Measurements from ENCODE around the gene GIMAP4. TPM values are rescaled to one million over a fixed set of nuclear protein-coding genes. Genes with fewer than 3 reads are reported as not detected.

The GIMAP4 gene
- total RNA-seq, 1 experiment from 2014 or later: not detected

GRCh38 chr7:150560486-150560885 lies 6.7 kb upstream of the GIMAP4 start:
- BruUV-seq (replicated peaks): no TSS peak
- no peak for TF ChIP-seq CTCF (IDR thresholded peaks at IDR 0.05; ENCODE audit: unreplicated experiment)
- no peaks in the 10 kb centered on the region for H3K36me3 Mint-ChIP-seq (ENCODE audit: insufficient read depth, unreplicated experiment)
- intact Hi-C loops (cut with micrococcal nuclease; ENCODE audit: unreplicated experiment): no loop called here
- H3K27ac Mint-ChIP-seq (ENCODE audit: unreplicated experiment): no peak overlapping the region
- peaks cover 7% of the 10 kb centered on the region for H3K9me3 Mint-ChIP-seq (ENCODE audit: low read depth, unreplicated experiment)
- H3K4me3 Mint-ChIP-seq (ENCODE audit: low read depth, unreplicated experiment): no peak overlapping the region
- peaks cover 8% of the 10 kb centered on the region for H3K27me3 Mint-ChIP-seq (ENCODE audit: unreplicated experiment)
- CTCF ChIA-PET: no interaction called here
- no peak for DNase-seq
- H3K4me1 Mint-ChIP-seq (ENCODE audit: low read depth, unreplicated experiment): no peaks in the 10 kb centered on the region

- peaks cover 7% of the 10 kb centered on the region for H3K9me3 Mint-ChIP-seq (ENCODE audit: low read depth, unreplicated experiment)
Measured at GRCh38 chr7:150562919-150563318, 4.3 kb upstream of the GIMAP4 start.

GRCh38 chr7:150564006-150564405 lies 3.2 kb upstream of the GIMAP4 start:
- no TSS peak for BruUV-seq (replicated peaks)
- peaks cover 7% of the 10 kb centered on the region for H3K9me3 Mint-ChIP-seq (ENCODE audit: low read depth, unreplicated experiment)
- TF ChIP-seq CTCF (IDR thresholded peaks at IDR 0.05; ENCODE audit: unreplicated experiment): no peak
- H3K36me3 Mint-ChIP-seq (ENCODE audit: insufficient read depth, unreplicated experiment): no peaks in the 10 kb centered on the region
- no peak overlapping the region for H3K4me3 Mint-ChIP-seq (ENCODE audit: low read depth, unreplicated experiment)
- CTCF ChIA-PET: no interaction called here
- no peaks in the 10 kb centered on the region for H3K4me1 Mint-ChIP-seq (ENCODE audit: low read depth, unreplicated experiment)
- no peak for DNase-seq
- no peak overlapping the region for H3K27ac Mint-ChIP-seq (ENCODE audit: unreplicated experiment)
- intact Hi-C loops (cut with micrococcal nuclease; ENCODE audit: unreplicated experiment): no loop called here
- H3K27me3 Mint-ChIP-seq (ENCODE audit: unreplicated experiment): peaks cover 8% of the 10 kb centered on the region

More at GRCh38 chr7:150562919-150563318, 4.3 kb upstream of the GIMAP4 start:
- DNase-seq: no peak
- H3K36me3 Mint-ChIP-seq (ENCODE audit: insufficient read depth, unreplicated experiment): no peaks in the 10 kb centered on the region
- CTCF ChIA-PET: no interaction called here
- intact Hi-C loops (cut with micrococcal nuclease; ENCODE audit: unreplicated experiment): no loop called here
- no peak overlapping the region for H3K4me3 Mint-ChIP-seq (ENCODE audit: low read depth, unreplicated experiment)
- no peak for TF ChIP-seq CTCF (IDR thresholded peaks at IDR 0.05; ENCODE audit: unreplicated experiment)
- H3K27me3 Mint-ChIP-seq (ENCODE audit: unreplicated experiment): peaks cover 8% of the 10 kb centered on the region
- H3K27ac Mint-ChIP-seq (ENCODE audit: unreplicated experiment): no peak overlapping the region
- BruUV-seq (replicated peaks): no TSS peak
- no peaks in the 10 kb centered on the region for H3K4me1 Mint-ChIP-seq (ENCODE audit: low read depth, unreplicated experiment)

- Mint-ChIP-seq H3K4me1 (ENCODE audit: low read depth, unreplicated experiment) (no peaks in the 10 kb centered on the region), H3K27me3 (ENCODE audit: unreplicated experiment) (peaks cover 8% of the 10 kb centered on the region), H3K27ac (ENCODE audit: unreplicated experiment) (no peak overlapping the region), H3K9me3 (ENCODE audit: low read depth, unreplicated experiment) (peaks cover 7% of the 10 kb centered on the region), H3K4me3 (ENCODE audit: low read depth, unreplicated experiment) (no peak overlapping the region), H3K36me3 (ENCODE audit: insufficient read depth, unreplicated experiment) (no peaks in the 10 kb centered on the region)
- no TSS peak for BruUV-seq (replicated peaks)
- no peak for TF ChIP-seq CTCF (IDR thresholded peaks at IDR 0.05; ENCODE audit: unreplicated experiment)
- DNase-seq: no peak
- CTCF ChIA-PET: no interaction called here
- intact Hi-C loops (cut with micrococcal nuclease; ENCODE audit: unreplicated experiment): no loop called here
Measured at GRCh38 chr7:150564566-150564965, 2.6 kb upstream of the GIMAP4 start.
